H9 (cell line): ENCODE results near the gene DGLUCY. TPM values are rescaled to one million over a fixed set of nuclear protein-coding genes. Genes with fewer than 3 reads are reported as not detected.

Source experiments
- DNase-seq: peaks from one replicate; pipeline ENCODE4 v3.0.0-alpha.2; 2017
- H2AFZ ChIP-seq: one replicate; pipeline ENCODE4 v1.6.1; 2013; ENCODE audit warnings: mild to moderate bottlenecking, low read length, control low read depth, moderate library complexity
- H2AK5ac ChIP-seq: 2 replicates; pipeline ENCODE4 v1.6.1; 2013; ENCODE audit warnings: low read length, control low read depth, mixed read lengths; ENCODE audit not compliant: insufficient read length
- H2BK120ac ChIP-seq: one replicate; pipeline ENCODE4 v1.6.1; 2013; ENCODE audit warnings: low read depth, mild to moderate bottlenecking, low read length, control low read depth, inconsistent platforms; ENCODE audit not compliant: poor library complexity, severe bottlenecking
- H2BK12ac ChIP-seq: 2 replicates; pipeline ENCODE4 v1.6.1; 2013; ENCODE audit warnings: low read length, control low read depth, mixed read lengths, low read depth; ENCODE audit not compliant: insufficient read length
- H2BK15ac ChIP-seq: 2 replicates; pipeline ENCODE4 v1.6.1; 2013; ENCODE audit warnings: low read depth, low read length, control low read depth
- H2BK20ac ChIP-seq: one replicate; pipeline ENCODE4 v1.6.1; 2013; ENCODE audit warnings: low read depth, mild to moderate bottlenecking, low read length, control low read depth, inconsistent platforms; ENCODE audit not compliant: poor library complexity, severe bottlenecking
- H2BK5ac ChIP-seq: 2 replicates; pipeline ENCODE4 v1.6.1; 2013; ENCODE audit warnings: low read length, control low read depth, mixed read lengths; ENCODE audit not compliant: insufficient read length
- H3K14ac ChIP-seq: 2 replicates; pipeline ENCODE4 v1.6.1; 2013; ENCODE audit warnings: low read length, control low read depth; ENCODE audit not compliant: insufficient read depth
- H3K18ac ChIP-seq: 2 replicates; pipeline ENCODE4 v1.6.1; 2013; ENCODE audit warnings: low read depth, mild to moderate bottlenecking, mixed read lengths, low read length, control low read depth; ENCODE audit not compliant: insufficient read length
- H3K23ac ChIP-seq: 2 replicates; pipeline ENCODE4 v1.6.1; 2013; ENCODE audit warnings: low read length, control low read depth, mixed read lengths, low read depth; ENCODE audit not compliant: insufficient read length
- H3K23me2 ChIP-seq: 2 replicates; pipeline ENCODE4 v1.6.1; 2013; ENCODE audit warnings: low read depth, mild to moderate bottlenecking, mixed read lengths, low read length, control low read depth; ENCODE audit not compliant: insufficient read length, poor library complexity, severe bottlenecking
- H3K27ac ChIP-seq: 2 replicates; pipeline ENCODE4 v1.5.1; 2013; ENCODE audit warnings: low read length, control low read depth, mixed read lengths, low read depth; ENCODE audit not compliant: insufficient read length
- H3K27me3 ChIP-seq: 2 replicates; pipeline ENCODE4 v1.6.1; 2013; ENCODE audit warnings: low read length, control low read depth, inconsistent platforms; ENCODE audit not compliant: insufficient read depth
- H3K4ac ChIP-seq: 2 replicates; pipeline ENCODE4 v1.6.1; 2013; ENCODE audit warnings: low read depth, mild to moderate bottlenecking, control low read depth, inconsistent platforms, low read length, moderate library complexity
- H3K4me1 ChIP-seq: 2 replicates; pipeline ENCODE4 v1.6.1; 2013; ENCODE audit warnings: low read length, control low read depth, inconsistent platforms; ENCODE audit not compliant: insufficient read depth
- H3K4me2 ChIP-seq: 2 replicates; pipeline ENCODE4 v1.6.1; 2013; ENCODE audit warnings: low read length, control low read depth, mixed read lengths; ENCODE audit not compliant: insufficient read length, insufficient read depth
- H3K56ac ChIP-seq: 2 replicates; pipeline ENCODE4 v1.6.1; 2013; ENCODE audit warnings: low read depth, mild to moderate bottlenecking, mixed read lengths, low read length, control low read depth; ENCODE audit not compliant: insufficient read length
- H3K79me1 ChIP-seq: 2 replicates; pipeline ENCODE4 v1.6.1; 2013; ENCODE audit warnings: low read depth, mild to moderate bottlenecking, moderate library complexity, low read length, control low read depth, inconsistent platforms; ENCODE audit not compliant: insufficient read depth, poor library complexity, severe bottlenecking
- H3K79me2 ChIP-seq: 2 replicates; pipeline ENCODE4 v1.6.1; 2013; ENCODE audit warnings: low read length, control low read depth, inconsistent platforms; ENCODE audit not compliant: insufficient read depth
- H3K9ac ChIP-seq: 2 replicates; pipeline ENCODE4 v1.6.1; 2013; ENCODE audit warnings: low read length, control low read depth, mixed read lengths; ENCODE audit not compliant: insufficient read length; ENCODE audit errors: extremely low read depth
- H3K9me3 ChIP-seq: one replicate; pipeline ENCODE4 v1.6.1; 2013; ENCODE audit warnings: low read depth, low read length, inconsistent platforms; ENCODE audit not compliant: control insufficient read depth
- H3T11ph ChIP-seq: one replicate; pipeline ENCODE4 v1.6.1; 2013; ENCODE audit warnings: mild to moderate bottlenecking, low read length, control low read depth, inconsistent platforms
- H4K20me1 ChIP-seq: one replicate; pipeline ENCODE4 v1.6.1; 2013; ENCODE audit not compliant: control insufficient read depth, insufficient read length, insufficient read depth
- H4K5ac ChIP-seq: 2 replicates; pipeline ENCODE4 v1.6.1; 2013; ENCODE audit warnings: low read depth, mild to moderate bottlenecking, mixed read lengths, low read length, control low read depth; ENCODE audit not compliant: insufficient read length
- H4K8ac ChIP-seq: replicated peaks from 2 replicates; pipeline ENCODE4 v1.6.1; 2013; ENCODE audit warnings: low read length, control low read depth, mixed read lengths, low read depth; ENCODE audit not compliant: insufficient read length
- H4K91ac ChIP-seq: 2 replicates; pipeline ENCODE4 v1.6.1; 2013; ENCODE audit warnings: low read depth, mild to moderate bottlenecking, moderate library complexity, mixed read lengths, low read length, control low read depth; ENCODE audit not compliant: insufficient read length
- H3K27ac Mint-ChIP-seq, 3 experiments: 2 replicates in 2 of 3; 3 replicates in 1 of 3; pipeline ENCODE4 v1.8.0; 2020 to 2021; ENCODE audit warnings: mixed read lengths in 3 of 3, mild to moderate bottlenecking in 1 of 3, moderate library complexity in 1 of 3
- H3K27me3 Mint-ChIP-seq: 2 replicates; pipeline ENCODE4 v1.8.0; 2021; ENCODE audit warnings: low read depth, mild to moderate bottlenecking, moderate library complexity, mixed read lengths
- H3K36me3 Mint-ChIP-seq, 3 experiments: 2 replicates in 2 of 3; 3 replicates in 1 of 3; pipeline ENCODE4 v1.8.0; 2020 to 2021; ENCODE audit warnings: low read depth in 3 of 3, mixed read lengths in 3 of 3; ENCODE audit not compliant: insufficient read depth in 1 of 3
- H3K4me1 Mint-ChIP-seq, 2 experiments: 2 replicates each; pipeline ENCODE4 v1.8.0; 2020; ENCODE audit warnings: mixed read lengths in 2 of 2
- H3K4me3 Mint-ChIP-seq, 2 experiments: 2 replicates in 1 of 2; 3 replicates in 1 of 2; pipeline ENCODE4 v1.8.0; 2020 to 2021; ENCODE audit warnings: mild to moderate bottlenecking in 2 of 2, mixed read lengths in 2 of 2, moderate library complexity in 1 of 2
- H3K9me3 Mint-ChIP-seq, 2 experiments: 2 replicates in 1 of 2; 3 replicates in 1 of 2; pipeline ENCODE4 v1.8.0; 2020; ENCODE audit warnings: mild to moderate bottlenecking in 2 of 2, mixed read lengths in 2 of 2, moderate library complexity in 1 of 2
- WGBS: extraction: QIAGEN DNeasy Blood & Tissue Kit; methylation state at CpG from one replicate; pipeline ENCODE4 v1.1.7; 2013; ENCODE audit warnings: missing lambda C conversion rate, low lambda C conversion rate, mixed read lengths; ENCODE audit not compliant: insufficient read length; ENCODE audit errors: extremely low coverage; 5-methylcytosine and 5-hydroxymethylcytosine counted together
- total RNA-seq: library from RNA; stranded (reverse); gene quantifications from 2 replicates; pipeline ENCODE4 v1.2.1, GENCODE V29; 2021
- TF ChIP-seq, protein P1 (sequence below): fragments of 200-600 bp; sonication (generic); conservative IDR thresholded peaks from 3 replicates; pipeline ENCODE4 v1.8.0; 2021; ENCODE audit warnings: antibody characterized with exemption, mild to moderate bottlenecking

Gene DGLUCY
- total RNA-seq, 1 experiment from 2014 or later = 29.6 TPM

- Histone ChIP-seq H3K27me3 (no peaks in the 10 kb centered on the region), H3K4ac (no peak overlapping the region), H3K14ac (no peak overlapping the region), H4K91ac (no peak overlapping the region), H3K56ac (no peak overlapping the region), H3K18ac (no peak overlapping the region), H3K9me3 (no peaks in the 10 kb centered on the region), H3K9ac (no peak overlapping the region), H4K20me1 (no peaks in the 10 kb centered on the region), H3K23ac (no peak overlapping the region), H2BK5ac (no peak overlapping the region), H2BK120ac (no peak overlapping the region), H2BK20ac (no peak overlapping the region), H3K27ac (no peak overlapping the region), H3K79me1 (no peaks in the 10 kb centered on the region), H3K4me1 (no peaks in the 10 kb centered on the region), H2BK15ac (no peak overlapping the region), H3K4me2 (no peak overlapping the region), H3K79me2 (no peaks in the 10 kb centered on the region), H2BK12ac (no peak overlapping the region), H2AK5ac (no peak overlapping the region), H3K23me2 (no peaks in the 10 kb centered on the region), H4K5ac (no peak overlapping the region), H3T11ph (no peak overlapping the region), H2AFZ (no peak overlapping the region), H4K8ac (no peak overlapping the region)
- no peak overlapping the region for H3K27ac Mint-ChIP-seq
- TF ChIP-seq, protein P1, sequence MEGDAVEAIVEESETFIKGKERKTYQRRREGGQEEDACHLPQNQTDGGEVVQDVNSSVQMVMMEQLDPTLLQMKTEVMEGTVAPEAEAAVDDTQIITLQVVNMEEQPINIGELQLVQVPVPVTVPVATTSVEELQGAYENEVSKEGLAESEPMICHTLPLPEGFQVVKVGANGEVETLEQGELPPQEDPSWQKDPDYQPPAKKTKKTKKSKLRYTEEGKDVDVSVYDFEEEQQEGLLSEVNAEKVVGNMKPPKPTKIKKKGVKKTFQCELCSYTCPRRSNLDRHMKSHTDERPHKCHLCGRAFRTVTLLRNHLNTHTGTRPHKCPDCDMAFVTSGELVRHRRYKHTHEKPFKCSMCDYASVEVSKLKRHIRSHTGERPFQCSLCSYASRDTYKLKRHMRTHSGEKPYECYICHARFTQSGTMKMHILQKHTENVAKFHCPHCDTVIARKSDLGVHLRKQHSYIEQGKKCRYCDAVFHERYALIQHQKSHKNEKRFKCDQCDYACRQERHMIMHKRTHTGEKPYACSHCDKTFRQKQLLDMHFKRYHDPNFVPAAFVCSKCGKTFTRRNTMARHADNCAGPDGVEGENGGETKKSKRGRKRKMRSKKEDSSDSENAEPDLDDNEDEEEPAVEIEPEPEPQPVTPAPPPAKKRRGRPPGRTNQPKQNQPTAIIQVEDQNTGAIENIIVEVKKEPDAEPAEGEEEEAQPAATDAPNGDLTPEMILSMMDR = no peak
- no CpG with 5 or more reads among the region's 2 CpGs for WGBS
- H3K36me3 Mint-ChIP-seq = peaks cover 9 to 37% (median 33%) of the 10 kb centered on the region in 3 experiments; a peak in 6 of 7 replicates
- H3K27me3 Mint-ChIP-seq = no peaks in the 10 kb centered on the region
- no peak overlapping the region for H3K4me3 Mint-ChIP-seq
- H3K4me1 Mint-ChIP-seq = 0 out of 4 replicates have a peak, but pooled peaks cover 0 to 2% of the 10 kb centered on the region in 2 experiments
- DNase-seq = no peak
- no peaks in the 10 kb centered on the region for H3K9me3 Mint-ChIP-seq
Observed at GRCh38 chr14:91158091-91158790, 44.4 kb downstream of the DGLUCY start.
